AG08396 (cell line): ENCODE data around the gene VPS4A.
"Not testable (repeated sequence)": the region's sequence is repeated elsewhere in the genome, so short reads cannot be mapped to it uniquely, and the experiment has no call there.

Source experiments
- DNase-seq: peaks from one replicate; pipeline ENCODE4 v3.0.0; 2012; ENCODE audit warnings: low spot score, mixed read lengths

VPS4A gene

DNA sequence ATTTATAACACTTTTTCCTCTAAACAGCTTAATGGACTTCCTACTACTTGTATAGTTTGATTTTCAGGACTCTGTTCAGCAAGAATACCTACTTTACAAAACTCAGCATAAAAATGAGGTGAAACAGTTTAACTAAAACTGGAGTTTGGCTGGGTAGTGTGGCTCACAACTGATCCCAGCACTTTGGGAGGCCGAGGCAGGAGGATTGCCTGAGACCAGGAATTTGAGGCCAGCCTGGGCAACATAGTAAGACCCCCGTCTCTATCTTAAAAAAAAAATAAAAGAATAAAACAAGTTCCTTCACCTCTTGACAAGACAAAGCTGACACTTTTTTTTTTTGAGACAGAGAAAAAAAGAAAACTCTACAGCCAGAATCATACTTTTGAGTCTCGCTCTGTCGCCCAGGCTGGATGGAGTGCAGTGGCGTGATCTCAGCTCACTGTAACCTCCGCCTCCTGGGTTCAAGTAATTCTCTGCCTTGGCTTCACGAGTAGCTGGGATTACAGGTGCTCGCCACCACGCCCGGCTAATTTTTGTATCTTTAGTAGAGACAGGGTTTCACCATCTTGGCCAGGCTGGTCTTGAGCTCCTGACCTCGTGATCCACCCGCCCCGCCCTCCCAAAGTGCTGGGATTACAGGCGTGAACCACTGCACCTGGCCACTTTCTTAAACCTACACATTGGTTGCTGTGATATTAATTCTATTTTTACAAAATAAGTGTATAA, 16.6 kb downstream of the VPS4A start:
- DNase-seq = no peak

DNA sequence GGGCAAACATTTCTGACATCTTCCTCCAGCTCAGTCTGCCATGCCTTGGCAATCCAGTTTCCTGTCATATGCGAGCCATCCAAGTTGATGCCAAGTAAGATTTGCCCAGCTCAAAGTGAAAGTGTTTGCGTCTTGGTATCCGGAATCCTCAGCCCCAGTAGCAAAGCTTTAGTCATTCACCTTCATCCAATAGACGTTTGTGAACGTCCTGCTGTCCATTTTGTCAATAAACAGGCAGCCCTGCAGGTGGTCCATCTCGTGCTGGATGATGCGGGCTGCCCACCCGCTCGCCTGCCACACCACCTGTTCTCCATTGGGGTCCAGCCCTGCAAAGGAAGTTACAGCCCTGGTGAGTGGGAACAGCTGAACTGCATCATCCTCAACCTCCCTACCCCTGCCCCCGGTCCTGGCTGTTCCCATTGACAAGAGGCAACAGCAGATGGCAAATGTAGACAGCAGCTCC, 17.7 kb downstream of the VPS4A start:
- DNase-seq = peak; percentile 74

DNA sequence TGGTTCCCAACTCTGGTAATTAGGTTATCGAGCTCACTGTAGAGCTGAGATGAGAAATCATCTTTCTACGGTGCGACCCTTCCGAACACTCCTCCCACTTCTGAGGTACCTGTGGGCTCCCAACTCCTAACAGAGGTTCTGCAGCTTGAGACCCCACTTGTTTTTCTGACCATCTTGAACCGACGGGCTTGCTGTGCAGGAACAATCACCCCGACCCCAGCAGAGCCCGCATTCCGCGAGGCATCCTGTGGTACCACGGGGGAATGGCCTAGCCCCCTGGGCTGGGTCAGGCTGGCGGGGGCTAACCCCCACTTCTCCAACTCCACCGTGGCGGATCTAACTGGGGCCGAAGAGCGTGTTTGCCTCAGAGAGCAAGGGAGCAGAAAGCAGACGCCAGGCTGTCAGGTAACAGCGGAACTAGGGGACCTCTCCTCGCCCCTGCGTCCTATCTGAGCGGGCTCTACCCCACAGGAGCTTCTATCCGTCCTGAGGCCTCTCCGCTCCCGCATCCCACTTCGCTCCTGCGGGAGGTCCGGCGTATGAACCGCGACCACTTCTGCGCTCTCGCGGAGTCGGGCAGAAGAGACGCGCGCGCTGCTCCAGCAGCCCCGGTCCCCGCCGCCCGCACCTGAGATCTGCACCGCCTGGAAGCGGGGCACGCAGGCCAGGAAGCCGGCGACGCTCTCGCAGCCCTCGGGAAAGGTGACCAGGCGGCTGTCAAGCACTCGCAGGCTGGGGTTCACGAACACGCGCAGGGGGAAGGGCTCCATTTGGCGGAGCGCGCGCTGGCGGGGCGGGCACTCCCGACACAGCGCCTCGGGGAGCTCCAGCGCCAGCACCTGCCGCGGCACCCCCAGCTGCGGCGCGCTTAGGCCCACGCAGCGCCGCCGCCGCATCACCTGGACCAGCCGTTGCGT, 18.5 kb downstream of the VPS4A start:
- DNase-seq = peak; percentile 47

DNA sequence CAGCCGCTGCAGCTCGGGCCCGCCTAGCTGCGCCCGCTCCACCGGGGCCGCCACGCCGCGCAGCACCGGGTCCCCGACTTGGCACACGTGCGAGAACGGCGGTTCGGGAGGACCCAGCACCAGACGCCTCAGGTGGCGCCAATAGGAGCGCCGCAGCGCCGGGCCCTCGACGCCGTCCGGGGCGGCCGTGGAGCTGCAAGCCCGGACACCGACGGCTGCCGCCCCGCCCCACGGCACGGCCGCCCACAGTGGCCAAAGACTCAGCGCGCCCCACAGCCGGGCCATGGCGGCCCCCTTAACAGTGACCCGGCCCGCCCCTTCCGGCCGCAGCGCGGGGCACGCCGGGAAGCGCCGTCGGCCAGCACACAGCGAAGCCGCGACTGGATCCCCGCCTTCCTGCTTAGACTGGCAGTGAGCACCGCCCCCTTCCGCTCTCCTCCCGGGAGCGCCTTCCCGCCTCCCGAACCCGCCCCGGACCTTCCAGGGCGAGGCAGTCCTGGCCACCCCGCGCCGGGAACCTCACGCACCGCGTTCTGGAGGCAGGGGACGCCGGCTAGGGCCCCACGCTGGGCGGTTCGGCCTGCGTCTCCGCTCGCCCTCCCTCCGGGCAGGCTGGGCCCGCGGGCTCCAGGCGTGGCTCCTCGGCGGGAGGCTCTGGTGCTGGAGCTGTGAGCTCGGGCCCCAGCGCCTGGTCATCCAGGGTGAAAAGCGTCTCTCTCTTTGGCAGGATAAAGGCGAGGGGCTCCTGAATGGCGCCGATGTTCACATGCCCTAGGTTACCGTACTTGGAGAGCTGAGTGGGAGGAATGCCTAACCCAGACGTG, 19.3 kb downstream of the VPS4A start, which contains the start of gene PDF:
Gene PDF (minus strand): TSS at position 303 of the 824 bp plus-strand sequence. CDS start 18 bp downstream, at position 285.
- peak; percentile 96 for DNase-seq

DNA sequence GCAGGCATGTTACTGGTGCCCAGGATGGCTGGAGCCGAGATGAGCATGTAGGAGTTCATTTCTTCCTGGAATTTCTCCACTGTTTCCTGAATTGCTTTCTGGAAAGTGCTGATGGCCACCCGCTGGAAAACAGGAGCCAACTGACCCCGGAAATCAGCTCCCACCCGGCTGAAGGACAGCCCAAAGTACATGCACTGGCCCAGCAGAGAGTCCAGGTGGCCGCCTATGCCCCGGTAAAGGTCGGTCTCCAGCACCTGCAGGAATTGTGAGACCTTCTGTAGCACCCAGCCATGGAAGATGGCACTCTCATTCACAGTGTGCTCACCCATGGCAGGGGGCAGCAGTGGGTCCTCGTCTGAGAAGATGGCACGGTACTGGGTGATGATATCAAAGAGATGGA, 23.5 kb downstream of the VPS4A start:
- no peak for DNase-seq

DNA sequence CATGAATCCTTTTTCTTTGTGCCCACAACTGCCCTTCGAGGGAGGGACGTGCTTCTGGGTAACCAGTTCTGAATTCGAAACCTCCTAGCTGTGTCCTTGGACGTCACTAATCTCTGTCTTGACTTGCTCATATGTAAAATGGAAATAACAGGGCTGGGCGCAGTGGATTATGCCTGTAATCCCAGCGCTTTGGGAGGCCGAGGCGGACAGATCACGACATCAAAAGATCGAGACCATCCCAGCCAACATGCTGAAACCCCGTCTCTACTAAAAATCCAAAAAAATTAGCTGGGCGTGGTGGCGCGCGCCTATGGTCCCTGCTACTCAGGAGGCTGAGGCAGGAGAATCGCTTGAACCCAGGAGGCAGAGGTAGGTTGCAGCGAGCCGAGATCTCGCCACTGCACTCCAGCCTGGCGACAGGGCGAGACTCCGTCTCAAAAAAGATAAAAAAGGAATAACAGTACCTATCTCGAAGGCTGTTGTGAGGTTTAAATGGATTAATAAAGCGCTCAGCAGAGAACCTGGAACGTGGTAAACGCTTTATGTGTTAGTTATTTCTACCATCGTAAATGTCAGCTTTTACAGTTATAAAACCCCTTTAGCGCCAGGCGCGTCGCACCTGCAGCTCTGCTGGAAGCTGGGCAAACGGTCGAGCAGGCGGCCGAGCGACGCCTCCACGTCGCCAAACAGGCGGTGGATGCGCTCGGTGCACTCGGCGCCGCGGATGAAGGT, 27.6 kb downstream of the VPS4A start:
- DNase-seq = no peak

DNA sequence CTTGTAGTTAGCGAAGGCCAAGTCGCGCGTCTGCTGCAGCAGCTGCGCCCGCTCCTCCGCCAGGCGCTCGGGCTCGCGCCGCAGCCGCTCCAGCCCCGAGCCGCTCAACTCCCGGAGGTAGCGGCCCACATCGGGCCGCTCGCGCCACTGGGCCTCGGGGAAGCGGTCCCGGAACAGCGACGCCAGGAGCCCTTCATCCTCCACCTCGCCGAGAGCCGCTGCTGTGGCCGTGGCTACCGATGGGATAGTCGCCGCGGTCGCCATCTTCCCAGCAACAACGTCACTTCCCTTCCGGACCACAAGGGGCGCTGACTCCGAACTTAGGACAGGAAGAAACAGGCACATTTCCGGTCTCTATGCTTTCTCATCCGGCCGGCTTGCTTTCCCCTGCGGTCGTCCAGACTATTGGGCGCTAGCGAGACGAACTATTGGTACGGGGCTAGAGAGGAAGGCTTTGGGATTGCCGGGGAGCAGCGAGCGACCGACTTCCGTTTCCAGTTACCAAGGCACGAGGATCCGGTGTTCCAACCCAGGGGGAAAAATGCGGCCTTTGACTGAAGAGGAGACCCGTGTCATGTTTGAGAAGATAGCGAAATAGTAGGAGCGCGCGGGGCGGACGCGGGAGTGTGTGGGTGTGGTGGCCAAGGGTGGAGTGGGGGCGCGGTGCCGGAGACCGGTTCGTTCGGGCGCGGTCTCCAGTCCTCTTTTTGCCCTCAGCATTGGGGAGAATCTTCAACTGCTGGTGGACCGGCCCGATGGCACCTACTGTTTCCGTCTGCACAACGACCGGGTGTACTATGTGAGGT, 28.3 kb downstream of the VPS4A start, which contains the start of the genes COG8 and NIP7:
Gene COG8 (minus strand): TSS at position 276 of the 806 bp plus-strand sequence. CDS start 12 bp downstream, at position 264.
Gene NIP7 (plus strand): TSS at position 484 of the 806 bp plus-strand sequence. CDS start 58 bp downstream, at position 542.
- DNase-seq = peak; percentile 96

DNA sequence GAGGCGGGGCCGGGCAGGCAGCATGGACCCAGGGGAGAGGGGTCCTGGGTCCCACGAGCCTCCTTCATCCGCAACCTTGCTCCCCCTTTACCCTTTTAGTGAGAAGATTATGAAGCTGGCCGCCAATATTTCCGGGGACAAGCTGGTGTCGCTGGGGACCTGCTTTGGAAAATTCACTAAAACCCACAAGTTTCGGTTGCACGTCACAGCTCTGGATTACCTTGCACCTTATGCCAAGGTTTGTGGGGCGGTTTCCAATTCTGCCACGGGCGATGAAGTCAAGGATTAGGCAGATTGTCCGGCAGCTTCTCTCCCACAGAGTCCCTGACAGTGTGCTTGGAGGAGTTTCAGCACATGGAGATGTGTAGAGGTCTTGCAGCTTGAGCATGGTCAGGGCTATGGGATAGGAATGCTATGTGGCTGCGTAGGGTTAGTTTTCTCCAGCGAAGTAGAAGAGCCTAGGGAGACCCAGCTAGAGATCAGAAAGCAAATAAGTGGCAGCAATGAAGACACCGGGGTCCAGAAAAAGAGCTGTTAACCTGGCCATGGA, 29.0 kb downstream of the VPS4A start:
- peak; percentile 45 for DNase-seq

DNA sequence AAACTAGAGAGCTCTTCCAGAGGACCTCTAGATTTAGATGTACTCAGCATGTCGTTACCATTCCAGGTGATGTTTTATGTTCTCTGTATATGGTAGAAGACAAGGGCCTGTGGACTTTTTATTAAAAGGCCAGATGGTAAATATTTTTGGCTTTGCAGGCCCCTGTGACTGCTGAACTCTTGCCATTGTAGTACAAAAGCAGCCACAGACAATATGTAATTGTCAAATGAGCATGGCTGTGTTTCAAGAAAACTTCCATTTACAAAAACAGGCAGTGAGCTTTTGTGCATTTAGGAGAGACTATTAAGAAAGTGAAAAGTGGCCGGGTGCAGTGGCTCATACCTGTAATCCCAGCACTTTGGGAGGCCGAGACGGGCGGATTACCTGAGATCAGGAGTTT, 33.0 kb downstream of the VPS4A start:
- DNase-seq = no peak

DNA sequence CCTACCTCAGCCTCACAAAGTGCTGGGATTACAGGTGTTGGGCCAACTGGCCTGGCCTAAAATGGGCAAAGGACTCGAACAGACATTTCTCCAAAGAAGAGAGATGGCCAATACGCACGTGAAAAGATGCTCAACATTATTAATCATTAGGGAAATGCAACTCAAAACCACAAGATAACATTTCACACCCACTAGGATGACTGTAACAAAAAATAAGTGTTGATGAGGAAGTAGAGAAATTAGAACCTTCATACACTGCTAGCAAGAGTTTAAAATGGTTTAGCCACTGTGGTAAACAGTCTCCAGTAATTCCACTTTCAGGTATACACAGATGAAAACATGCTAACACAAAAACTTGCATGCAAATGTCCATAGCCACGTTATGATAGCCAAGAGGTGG, 34.8 kb downstream of the VPS4A start:
- DNase-seq = no peak

DNA sequence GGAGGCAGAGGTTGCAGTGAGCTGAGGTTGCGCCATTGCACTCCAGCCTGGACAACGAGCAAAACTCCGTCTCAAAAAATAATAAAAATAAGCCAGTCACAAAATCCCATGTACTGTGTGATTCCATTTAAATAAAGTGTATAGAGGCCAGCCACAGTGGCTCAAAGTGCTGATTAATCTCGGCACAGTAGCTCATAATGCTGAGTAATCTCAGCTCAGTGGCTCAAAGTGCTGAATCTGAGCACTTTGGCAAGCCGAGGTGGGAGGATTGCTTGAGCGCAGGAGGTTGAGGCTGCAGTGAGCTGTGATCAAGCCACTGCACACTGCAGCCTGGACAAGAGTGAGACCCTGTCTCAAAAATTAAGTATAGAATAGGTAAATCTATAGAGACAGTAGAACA, 35.5 kb downstream of the VPS4A start:
- DNase-seq = no peak

DNA sequence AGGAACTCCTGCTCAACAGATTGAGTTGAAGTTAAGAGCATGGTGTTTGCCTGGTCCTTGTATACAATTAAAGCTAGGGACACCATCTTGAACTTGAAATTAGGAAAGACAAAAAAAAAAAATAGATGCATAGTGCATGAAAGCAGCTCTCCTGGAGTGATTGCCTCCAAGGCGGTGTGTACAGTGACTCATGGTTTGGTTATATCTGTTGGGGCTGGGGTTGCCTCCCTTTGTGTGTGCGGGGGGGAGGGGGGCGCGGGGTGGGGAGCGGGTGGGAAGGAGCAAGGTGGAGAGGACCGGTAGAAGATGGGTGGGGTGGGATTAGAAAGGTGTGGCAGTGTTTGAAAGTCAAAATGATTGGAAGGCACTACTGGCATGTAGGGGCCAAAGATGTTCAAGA, 37.1 kb downstream of the VPS4A start:
- DNase-seq = no peak

DNA sequence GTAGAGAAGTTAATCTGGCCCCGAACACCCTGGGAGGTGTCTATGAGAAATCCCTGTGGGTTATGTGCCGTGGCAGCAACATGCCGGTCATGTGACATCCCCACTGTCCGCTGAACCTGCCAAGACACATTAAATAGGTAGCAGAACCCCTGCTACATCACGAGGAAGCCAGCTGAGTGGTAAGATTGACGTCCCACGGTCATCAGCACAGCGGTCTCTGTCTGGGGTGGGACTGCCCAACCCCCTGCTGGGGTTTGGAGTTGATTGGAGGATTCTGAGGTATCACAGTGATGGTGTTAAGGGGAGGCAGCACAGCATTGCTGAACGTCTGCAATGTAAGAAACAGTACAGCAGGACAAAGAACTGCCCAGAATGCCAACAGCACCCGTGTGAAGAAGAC, 38.4 kb downstream of the VPS4A start:
- no peak for DNase-seq

DNA sequence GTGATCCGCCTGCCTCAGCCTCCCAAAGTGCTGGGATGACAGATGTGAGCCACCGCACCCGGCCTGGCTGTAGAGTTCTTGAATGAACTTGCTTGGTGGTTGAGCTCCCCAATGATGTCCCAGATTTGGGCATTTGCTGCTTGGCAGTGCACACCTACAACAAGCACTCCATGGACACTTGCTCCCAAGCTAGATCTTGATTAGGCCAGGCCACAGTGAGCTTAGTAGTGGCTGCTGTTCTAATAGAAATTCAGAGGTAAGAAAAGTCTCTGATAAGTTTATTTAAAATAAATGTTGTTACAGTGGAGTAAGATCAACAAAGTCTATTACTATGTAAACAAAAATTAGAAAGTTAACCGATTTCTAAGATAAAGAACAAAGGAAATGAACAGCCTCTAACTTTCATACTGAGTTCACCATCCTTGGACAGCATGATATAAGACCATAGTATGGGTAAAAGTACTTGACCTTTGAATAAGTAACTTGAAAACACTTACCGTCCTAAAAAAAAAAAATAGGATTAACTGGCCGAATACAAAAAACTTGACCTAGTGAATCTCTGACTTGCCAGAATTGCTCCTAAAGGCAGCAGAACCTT, 39.5 kb downstream of the VPS4A start:
- DNase-seq = no peak

DNA sequence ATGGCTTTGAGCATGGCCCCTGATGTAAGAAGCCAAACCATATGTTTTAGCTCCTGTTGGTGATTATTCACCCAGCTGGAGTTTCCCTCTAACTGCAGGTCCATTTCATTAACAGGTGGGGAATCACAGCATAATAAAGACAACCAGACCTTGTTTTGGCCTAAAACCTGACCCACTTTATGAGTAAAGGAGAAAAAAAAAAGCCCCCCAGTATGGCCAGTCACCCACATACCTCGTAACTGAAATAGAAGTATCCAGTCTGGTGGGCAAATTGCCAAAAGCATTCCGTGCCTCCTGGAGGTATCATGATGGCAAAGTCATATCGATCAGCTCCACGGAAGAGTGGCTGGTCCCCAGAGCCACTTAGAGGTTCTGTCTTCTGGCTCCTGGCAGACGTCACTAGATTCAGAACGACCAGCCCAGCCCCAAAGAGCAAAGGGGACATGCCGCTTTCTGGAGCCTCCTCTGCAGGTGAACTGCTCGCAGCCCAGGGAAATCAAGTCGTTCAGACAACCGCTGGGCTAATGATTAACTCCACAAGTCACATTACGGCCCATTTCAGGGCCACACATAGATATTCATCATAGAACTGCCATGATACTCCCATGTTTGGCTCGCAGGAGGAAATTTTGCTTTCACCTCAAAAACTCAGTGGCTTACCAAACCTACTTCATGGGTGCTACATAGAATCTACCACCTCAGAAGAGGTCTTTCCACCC, 40.3 kb downstream of the VPS4A start, which contains the start of gene TMED6:
Gene TMED6 (minus strand): TSS at position 478 of the 719 bp plus-strand sequence. CDS start 33 bp downstream, at position 445.
- DNase-seq = no peak

DNA sequence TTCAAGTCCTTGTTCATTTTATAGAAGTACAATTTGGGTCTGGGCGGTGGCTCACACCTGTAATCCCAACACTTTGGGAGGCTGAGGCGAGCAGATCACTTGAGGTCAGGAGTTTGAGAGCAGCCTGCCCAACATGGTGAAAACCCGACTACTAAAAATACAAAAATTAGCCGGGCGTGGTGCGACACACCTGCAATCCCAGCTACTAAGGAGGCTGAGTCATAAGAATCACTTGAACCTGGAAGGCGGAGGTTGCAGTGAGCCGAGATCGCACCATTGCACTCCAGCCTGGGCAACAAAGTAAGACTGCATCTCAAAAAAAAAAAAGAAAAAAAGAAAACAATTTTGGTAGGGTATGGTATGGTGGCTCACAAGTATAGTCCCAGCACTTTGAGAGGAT, 48.9 kb downstream of the VPS4A start:
- DNase-seq = not testable (repeated sequence)

DNA sequence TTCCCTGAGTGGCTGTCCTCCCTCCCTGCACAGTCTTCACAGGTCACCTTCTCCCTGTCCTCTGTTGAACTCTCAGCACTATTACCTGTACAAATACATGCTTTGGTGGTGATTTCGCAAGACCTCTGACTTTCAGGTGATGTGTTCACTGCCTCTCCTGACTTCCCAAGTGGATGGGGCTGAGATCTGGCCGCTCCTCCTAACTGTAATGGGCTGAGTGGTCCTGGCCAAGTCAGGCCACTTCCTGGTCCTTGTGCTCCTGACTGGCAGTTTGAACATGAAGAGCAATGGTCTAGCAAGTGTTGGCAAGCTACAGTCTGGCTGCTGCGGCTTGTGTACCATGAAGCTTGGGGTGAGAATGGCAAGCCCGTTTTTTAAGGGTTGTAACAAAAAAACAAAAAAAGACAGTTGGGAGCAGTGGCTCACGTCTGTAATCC, 52.1 kb downstream of the VPS4A start:
- DNase-seq = no peak

DNA sequence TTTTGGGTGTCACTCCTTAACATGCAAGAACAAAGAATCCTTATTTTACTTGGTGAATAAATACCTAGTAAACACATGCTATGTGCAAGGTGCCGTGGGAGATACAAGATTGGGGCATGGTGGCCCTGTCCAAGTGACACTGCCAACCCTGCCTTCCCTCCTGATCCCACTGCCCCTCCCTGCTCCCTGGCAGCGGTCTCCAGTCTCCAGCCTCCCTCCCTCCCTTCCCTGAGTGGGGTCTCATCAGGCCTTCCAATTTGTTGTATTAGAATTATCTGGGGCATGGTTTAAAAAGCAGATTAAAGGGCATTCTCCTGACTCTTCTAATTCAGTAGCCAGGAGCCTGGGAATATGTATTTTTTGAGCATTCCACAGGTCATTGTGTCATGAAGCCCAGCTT, 52.9 kb downstream of the VPS4A start:
- DNase-seq = no peak

DNA sequence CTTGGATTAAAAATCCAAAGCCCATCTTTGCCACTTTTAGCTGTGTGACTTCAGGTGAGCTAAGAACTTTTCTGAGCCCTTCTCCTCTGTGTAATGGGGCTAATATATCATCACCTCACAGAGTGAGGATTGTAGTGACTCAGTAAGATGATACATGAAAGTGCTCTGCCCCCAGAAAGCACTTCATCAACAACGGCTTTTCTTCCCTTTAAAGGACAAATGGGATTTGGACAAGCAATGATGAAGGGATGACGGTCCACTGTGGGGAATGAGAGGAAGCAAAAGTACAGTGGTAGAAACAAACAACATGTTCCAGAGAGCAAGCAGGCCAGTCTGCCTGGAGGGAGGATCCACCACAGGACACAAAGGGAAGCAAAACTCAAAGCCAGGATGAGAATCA, 54.8 kb downstream of the VPS4A start:
- no peak for DNase-seq
